HEK293 (cell line): ENCODE results near the gene XNDC1N.
A peak's percentile ranks its signal among the peaks of the same experiment; 100 is the strongest.

Source experiments
- CTCF ChIA-PET: fragments of 350-600 bp; formaldehyde crosslinking; extraction: SDS; loops from one replicate; lab custom pipeline; 2021; ENCODE audit warnings: antibody characterized with exemption; lab: Yijun Ruan, JAX
- POLR2A ChIA-PET: fragments of 300-600 bp; formaldehyde crosslinking; extraction: SDS; loops from one replicate; lab custom pipeline; 2020; ENCODE audit warnings: antibody characterized with exemption, inconsistent platforms; lab: Yijun Ruan, JAX
- H3K27ac ChIP-seq: fragments of 200-500 bp; sonication (Bioruptor generic); 2 replicates; pipeline ENCODE4 v1.5.1; 2014; ENCODE audit warnings: low read depth, low read length, control low read depth, inconsistent platforms; ENCODE audit errors: extremely low read depth
- H3K36me3 ChIP-seq, 2 experiments: fragments of 200-500 bp in 1 of 2; sonication (Bioruptor generic) in 1 of 2; 1 replicate in 1 of 2; 2 replicates in 1 of 2; pipeline ENCODE4 v1.5.1; 2014 to 2017; ENCODE audit warnings: inconsistent platforms in 2 of 2, low read length in 2 of 2; ENCODE audit not compliant: control insufficient read depth in 2 of 2, insufficient read depth in 1 of 2
- H3K4me1 ChIP-seq: fragments of 200-500 bp; sonication (Bioruptor generic); 2 replicates; pipeline ENCODE4 v1.5.1; 2014; ENCODE audit warnings: mild to moderate bottlenecking, low read length, inconsistent platforms; ENCODE audit not compliant: control insufficient read depth, insufficient read depth
- H3K4me3 ChIP-seq: 2 replicates; pipeline ENCODE4 v1.5.1; 2011; ENCODE audit warnings: low read depth, mild to moderate bottlenecking, control low read depth, low read length, moderate library complexity
- H3K9me3 ChIP-seq: fragments of 200-500 bp; sonication (Bioruptor generic); 2 replicates; pipeline ENCODE4 v1.5.1; 2014; ENCODE audit warnings: low read depth, low read length, inconsistent platforms; ENCODE audit not compliant: control insufficient read depth, insufficient read depth
- SETDB1 ChIP-seq: IDR thresholded peaks from one replicate; pipeline ENCODE4 v1.6.1; 2017; ENCODE audit warnings: mild to moderate bottlenecking, low read length, moderate library complexity, mixed read lengths; ENCODE audit not compliant: insufficient read length
- ZBTB20 ChIP-seq: fragments of 450-650 bp; formaldehyde crosslinking; IDR thresholded peaks from 2 replicates; pipeline ENCODE4 v1.5.1; 2016; ENCODE audit warnings: missing biosample characterization, missing genetic modification characterization
- ZBTB48 ChIP-seq: fragments of 450-650 bp; formaldehyde crosslinking; IDR thresholded peaks from 2 replicates; pipeline ENCODE4 v1.5.1; 2016; ENCODE audit warnings: missing biosample characterization, missing genetic modification characterization
- ZFP69B ChIP-seq: fragments of 450-650 bp; formaldehyde crosslinking; IDR thresholded peaks from 2 replicates; pipeline ENCODE4 v1.5.1; 2016; ENCODE audit warnings: missing biosample characterization, missing genetic modification characterization
- ZNF133 ChIP-seq: fragments of 450-650 bp; formaldehyde crosslinking; IDR thresholded peaks from 2 replicates; pipeline ENCODE4 v1.5.1; 2016; ENCODE audit warnings: missing biosample characterization, missing genetic modification characterization
- ZNF302 ChIP-seq: fragments of 450-650 bp; formaldehyde crosslinking; IDR thresholded peaks from 2 replicates; pipeline ENCODE4 v1.5.1; 2016; ENCODE audit warnings: missing biosample characterization, missing genetic modification characterization, low read depth
- ZNF426 ChIP-seq: fragments of 450-650 bp; formaldehyde crosslinking; IDR thresholded peaks from 2 replicates; pipeline ENCODE4 v1.5.1; 2017; ENCODE audit warnings: missing biosample characterization, missing genetic modification characterization, mild to moderate bottlenecking, inconsistent platforms, moderate library complexity
- ZNF514 ChIP-seq: fragments of 450-650 bp; formaldehyde crosslinking; IDR thresholded peaks from 2 replicates; pipeline ENCODE4 v1.5.1; 2016; ENCODE audit warnings: missing biosample characterization, missing genetic modification characterization
- ZNF658 ChIP-seq: fragments of 450-650 bp; formaldehyde crosslinking; IDR thresholded peaks from 2 replicates; pipeline ENCODE4; 2016; ENCODE audit warnings: missing biosample characterization, missing genetic modification characterization
- ZNF768 ChIP-seq: fragments of 450-650 bp; formaldehyde crosslinking; IDR thresholded peaks from 2 replicates; pipeline ENCODE4 v1.5.1; 2018; ENCODE audit warnings: missing biosample characterization, mild to moderate bottlenecking, missing genetic modification characterization
- TF ChIP-seq, protein P1 (sequence below): fragments of 450-650 bp; formaldehyde crosslinking; IDR thresholded peaks from 2 replicates; pipeline ENCODE4 v1.5.1; 2016; ENCODE audit warnings: missing biosample characterization, missing genetic modification characterization
- TF ChIP-seq, protein P2 (sequence below): fragments of 450-650 bp; formaldehyde crosslinking; IDR thresholded peaks from 2 replicates; pipeline ENCODE4 v1.5.1; 2016; ENCODE audit warnings: missing biosample characterization, missing genetic modification characterization
- TF ChIP-seq, protein P3 (sequence below): fragments of 450-650 bp; IDR thresholded peaks from 2 replicates; pipeline ENCODE4 v1.5.1; 2018; ENCODE audit warnings: missing biosample characterization, missing genetic modification characterization

The XNDC1N gene

DNA sequence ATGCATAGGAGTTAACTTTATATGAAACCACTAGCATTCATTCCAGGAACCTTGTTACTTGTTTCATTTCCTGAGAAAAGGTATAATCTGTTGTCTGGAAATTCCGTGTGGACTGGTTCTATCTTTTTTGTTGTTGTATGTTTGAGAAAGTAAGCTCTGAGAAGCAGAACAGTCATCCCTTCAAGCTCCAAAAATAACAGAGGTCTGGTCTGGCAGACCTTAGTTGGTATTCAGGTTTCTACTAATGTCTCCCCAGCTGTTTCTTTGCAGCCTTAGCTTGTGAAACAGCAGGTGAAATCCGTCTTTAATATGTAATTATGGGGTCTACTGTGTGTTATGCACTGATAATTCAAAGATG is 2.8 kb upstream of the XNDC1N start:
- CTCF ChIA-PET, result interaction anchor here (0.6 kb wide), 1 partner anchor 500 kb away, joined by 4 read pairs; no protein-coding TSS in a partner anchor

DNA sequence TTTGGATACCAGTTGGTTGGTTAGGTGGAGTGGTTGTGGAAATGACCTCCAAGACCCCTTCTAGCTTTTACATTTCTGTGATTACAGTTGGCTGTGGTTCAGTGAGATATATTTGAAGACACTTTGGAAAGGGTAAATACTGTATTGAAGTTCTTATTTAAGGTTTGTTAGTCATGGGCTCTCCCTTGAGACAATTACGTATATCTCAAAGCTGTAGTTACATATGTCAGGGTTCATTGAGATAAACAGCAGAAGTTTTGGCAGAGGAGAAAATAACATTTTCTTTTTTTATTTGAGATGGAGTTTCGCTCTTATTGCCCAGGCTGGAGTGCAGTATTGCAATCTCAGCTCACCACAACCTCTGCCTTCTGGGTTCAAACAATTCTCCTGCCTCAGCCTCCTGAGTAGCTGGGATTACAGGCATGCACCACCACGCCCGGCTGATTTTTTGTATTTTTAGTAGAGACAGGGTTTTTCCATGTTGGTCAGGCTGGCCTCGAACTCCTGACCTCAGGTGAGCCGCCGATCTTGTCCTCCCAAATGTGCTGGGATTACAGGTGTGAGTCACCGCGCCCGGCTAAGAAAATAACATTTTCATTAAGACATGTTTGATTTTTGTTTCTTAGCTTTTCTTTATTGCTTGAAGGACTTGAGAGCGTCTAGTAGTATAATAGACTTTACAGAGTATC is 2.3 kb upstream of the XNDC1N start:
- ChIA-PET POLR2A (interaction anchor here (3.2 kb wide), 1 partner anchor 14 kb away, joined by 32 read pairs; no protein-coding TSS in a partner anchor), CTCF (interaction anchor here (0.5 to 0.6 kb wide), 2 partner anchors 226 to 501 kb away, joined by 3 to 4 read pairs; no protein-coding TSS in a partner anchor)
- peaks cover 0 to 11% of the 10 kb centered on the region in 2 experiments; a peak in 1 of 3 replicates for H3K36me3 ChIP-seq
- H3K9me3 ChIP-seq, result no peaks in the 10 kb centered on the region
- no peak overlapping the region for H3K4me3 ChIP-seq
- TF ChIP-seq, protein P1, sequence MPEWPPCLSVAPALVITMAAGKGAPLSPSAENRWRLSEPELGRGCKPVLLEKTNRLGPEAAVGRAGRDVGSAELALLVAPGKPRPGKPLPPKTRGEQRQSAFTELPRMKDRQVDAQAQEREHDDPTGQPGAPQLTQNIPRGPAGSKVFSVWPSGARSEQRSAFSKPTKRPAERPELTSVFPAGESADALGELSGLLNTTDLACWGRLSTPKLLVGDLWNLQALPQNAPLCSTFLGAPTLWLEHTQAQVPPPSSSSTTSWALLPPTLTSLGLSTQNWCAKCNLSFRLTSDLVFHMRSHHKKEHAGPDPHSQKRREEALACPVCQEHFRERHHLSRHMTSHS (tag by site-specific recombination), result no peak
- no peak for TF ChIP-seq SETDB1
- no peak for TF ChIP-seq ZNF768 (tag by site-specific recombination)
- no peak for TF ChIP-seq ZFP69B (tag by site-specific recombination)
- no peak for TF ChIP-seq ZNF514 (tag by site-specific recombination)
- TF ChIP-seq, protein P2, sequence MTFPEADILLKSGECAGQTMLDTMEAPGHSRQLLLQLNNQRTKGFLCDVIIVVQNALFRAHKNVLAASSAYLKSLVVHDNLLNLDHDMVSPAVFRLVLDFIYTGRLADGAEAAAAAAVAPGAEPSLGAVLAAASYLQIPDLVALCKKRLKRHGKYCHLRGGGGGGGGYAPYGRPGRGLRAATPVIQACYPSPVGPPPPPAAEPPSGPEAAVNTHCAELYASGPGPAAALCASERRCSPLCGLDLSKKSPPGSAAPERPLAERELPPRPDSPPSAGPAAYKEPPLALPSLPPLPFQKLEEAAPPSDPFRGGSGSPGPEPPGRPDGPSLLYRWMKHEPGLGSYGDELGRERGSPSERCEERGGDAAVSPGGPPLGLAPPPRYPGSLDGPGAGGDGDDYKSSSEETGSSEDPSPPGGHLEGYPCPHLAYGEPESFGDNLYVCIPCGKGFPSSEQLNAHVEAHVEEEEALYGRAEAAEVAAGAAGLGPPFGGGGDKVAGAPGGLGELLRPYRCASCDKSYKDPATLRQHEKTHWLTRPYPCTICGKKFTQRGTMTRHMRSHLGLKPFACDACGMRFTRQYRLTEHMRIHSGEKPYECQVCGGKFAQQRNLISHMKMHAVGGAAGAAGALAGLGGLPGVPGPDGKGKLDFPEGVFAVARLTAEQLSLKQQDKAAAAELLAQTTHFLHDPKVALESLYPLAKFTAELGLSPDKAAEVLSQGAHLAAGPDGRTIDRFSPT, result no peak
- H3K27ac ChIP-seq, result no peak overlapping the region
- H3K4me1 ChIP-seq, result no peaks in the 10 kb centered on the region

More for the DNA sequence above, 2.8 kb upstream of the XNDC1N start:
- TF ChIP-seq ZNF658 (no peak), ZNF133 (tag by site-specific recombination) (no peak), ZBTB20 (tag by site-specific recombination) (no peak), ZBTB48 (tag by site-specific recombination) (no peak), ZNF426 (no peak)
- TF ChIP-seq, protein P3, sequence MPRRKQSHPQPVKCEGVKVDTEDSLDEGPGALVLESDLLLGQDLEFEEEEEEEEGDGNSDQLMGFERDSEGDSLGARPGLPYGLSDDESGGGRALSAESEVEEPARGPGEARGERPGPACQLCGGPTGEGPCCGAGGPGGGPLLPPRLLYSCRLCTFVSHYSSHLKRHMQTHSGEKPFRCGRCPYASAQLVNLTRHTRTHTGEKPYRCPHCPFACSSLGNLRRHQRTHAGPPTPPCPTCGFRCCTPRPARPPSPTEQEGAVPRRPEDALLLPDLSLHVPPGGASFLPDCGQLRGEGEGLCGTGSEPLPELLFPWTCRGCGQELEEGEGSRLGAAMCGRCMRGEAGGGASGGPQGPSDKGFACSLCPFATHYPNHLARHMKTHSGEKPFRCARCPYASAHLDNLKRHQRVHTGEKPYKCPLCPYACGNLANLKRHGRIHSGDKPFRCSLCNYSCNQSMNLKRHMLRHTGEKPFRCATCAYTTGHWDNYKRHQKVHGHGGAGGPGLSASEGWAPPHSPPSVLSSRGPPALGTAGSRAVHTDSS (tag by site-specific recombination), result no peak
- POLR2A ChIA-PET, result interaction anchor here (0.6 kb wide), 1 partner anchor 53 kb away, joined by 5 read pairs; no protein-coding TSS in a partner anchor
- Histone ChIP-seq H3K9me3 (no peaks in the 10 kb centered on the region), H3K4me3 (no peak overlapping the region), H3K27ac (no peak overlapping the region), H3K36me3 (peaks cover 0 to 6% of the 10 kb centered on the region in 2 experiments; a peak in 1 of 3 replicates), H3K4me1 (no peaks in the 10 kb centered on the region)

DNA sequence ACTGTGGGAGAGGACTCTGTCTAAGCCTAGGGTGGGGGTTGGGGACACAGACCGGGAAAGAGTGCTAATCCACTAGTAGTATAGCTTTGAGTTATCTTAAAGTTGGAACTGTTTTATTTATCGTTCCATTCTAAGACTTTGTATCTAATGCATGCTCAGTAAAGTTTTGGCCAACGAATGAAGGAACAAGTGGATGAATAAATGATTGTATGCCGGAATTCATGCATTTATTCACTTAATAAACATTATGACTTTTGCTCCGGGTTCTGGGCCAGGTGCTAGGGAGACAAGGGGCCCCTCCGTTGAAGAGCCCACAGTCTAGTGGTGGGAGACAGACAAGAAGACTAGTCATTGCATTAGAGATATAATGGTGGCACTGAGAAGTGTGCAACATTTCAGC is 1.1 kb upstream of the XNDC1N start:
- H3K27ac ChIP-seq, result no peak overlapping the region
- TF ChIP-seq ZNF302 (tag by site-specific recombination), result no peak
- TF ChIP-seq, all 188 proteins: peak for 0

More for the DNA sequence above, 1.1 kb upstream of the XNDC1N start:
- ChIA-PET POLR2A (interaction anchor here (0.8 to 3.2 kb wide), 6 partner anchors 10 to 294 kb away, joined by 3 to 32 read pairs (median 6); no protein-coding TSS in a partner anchor), CTCF (interaction anchor here (1.1 to 1.6 kb wide), 3 partner anchors 14 to 350 kb away, joined by 3 to 8 read pairs (median 4); no protein-coding TSS in a partner anchor)
- peak overlapping the region; percentile 89 for H3K4me3 ChIP-seq
- peaks cover 3 to 15% of the 10 kb centered on the region in 2 experiments; a peak in 1 of 3 replicates for H3K36me3 ChIP-seq
- H3K9me3 ChIP-seq, result no peaks in the 10 kb centered on the region
- no peaks in the 10 kb centered on the region for H3K4me1 ChIP-seq
